ENCODE data around the gene AFF3. TPM values are rescaled to one million over a fixed set of nuclear protein-coding genes. Genes with fewer than 3 reads are reported as not detected.

The AFF3 gene
- total and polyA plus RNA-seq, 2 experiments from 2014 or later, result 12.0 to 12.8 TPM

DNA sequence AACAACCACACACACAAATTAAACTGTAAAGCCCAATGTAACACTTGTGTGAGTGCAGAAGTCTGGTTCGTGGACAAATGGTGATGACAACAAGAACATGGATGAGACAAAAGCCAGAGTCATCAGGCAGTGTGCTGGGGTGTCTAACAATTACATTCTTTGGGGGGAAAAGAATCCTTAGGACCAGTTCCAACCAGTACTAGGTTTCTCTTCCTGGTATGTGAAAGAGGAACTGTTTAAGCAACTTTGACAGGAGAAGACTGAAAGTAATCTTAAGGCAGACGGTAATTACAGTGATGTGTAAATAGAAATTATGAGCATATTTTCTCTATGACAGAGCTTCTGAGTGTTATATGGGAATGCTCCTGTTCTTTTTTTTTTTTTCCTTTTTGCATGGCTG, 133.4 kb downstream of the AFF3 start:
- Histone ChIP-seq H3K9me3 (ENCODE audit: low read depth) (no peaks in the 10 kb centered on the region), H3K27ac (no peak overlapping the region), H3K4me1 (ENCODE audit: low read depth) (peaks cover 33% of the 10 kb centered on the region), H3K27me3 (no peaks in the 10 kb centered on the region), H3K4me3 (no peak overlapping the region), H3K36me3 (no peaks in the 10 kb centered on the region)
- TF ChIP-seq CTCF (IDR thresholded peaks at IDR 0.05; ENCODE audit: low read depth, low read length), result no peak
- DNase-seq (ENCODE audit: low read depth in 1 of 2, low spot score in 1 of 2), result peak; percentile 7 to 28

GRCh38 chr2:100006516-100006915, 135.9 kb downstream of the AFF3 start:
- Histone ChIP-seq H3K27me3 (no peaks in the 10 kb centered on the region), H3K4me3 (no peak overlapping the region), H3K27ac (no peak overlapping the region), H3K4me1 (ENCODE audit: low read depth) (peaks cover 19% of the 10 kb centered on the region), H3K36me3 (no peaks in the 10 kb centered on the region), H3K9me3 (ENCODE audit: low read depth) (no peaks in the 10 kb centered on the region)
- no peak for DNase-seq (ENCODE audit: low read depth in 1 of 2, low spot score in 1 of 2)
- TF ChIP-seq CTCF (IDR thresholded peaks at IDR 0.05; ENCODE audit: low read depth, low read length), result no peak

DNA sequence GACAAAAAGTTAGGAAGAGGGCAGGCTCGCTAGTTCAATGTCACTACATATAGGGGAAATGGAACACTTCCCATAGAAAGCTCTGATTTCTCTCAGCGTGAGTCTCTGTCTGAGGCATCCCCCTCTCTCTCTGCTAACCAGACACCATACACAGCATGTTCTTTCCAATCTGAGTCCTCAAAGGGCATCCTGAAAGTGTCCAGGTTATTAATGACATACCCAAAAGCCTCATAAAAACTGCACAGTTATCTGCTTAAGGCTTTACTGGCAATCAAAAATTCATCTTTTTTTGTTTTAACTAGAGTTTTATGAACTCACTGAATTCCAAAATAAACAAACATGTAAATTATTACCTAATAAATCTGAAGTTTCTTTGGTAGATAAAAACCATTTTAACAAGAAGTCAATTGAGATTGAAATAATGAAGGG, 137.4 kb downstream of the AFF3 start:
- DNase-seq (ENCODE audit: low read depth in 1 of 2, low spot score in 1 of 2), result no peak
- Histone ChIP-seq H3K27ac (no peak overlapping the region), H3K4me3 (no peak overlapping the region), H3K36me3 (no peaks in the 10 kb centered on the region), H3K4me1 (ENCODE audit: low read depth) (peaks cover 11% of the 10 kb centered on the region), H3K27me3 (no peaks in the 10 kb centered on the region), H3K9me3 (ENCODE audit: low read depth) (no peaks in the 10 kb centered on the region)
- TF ChIP-seq CTCF (IDR thresholded peaks at IDR 0.05; ENCODE audit: low read depth, low read length), result no peak

DNA sequence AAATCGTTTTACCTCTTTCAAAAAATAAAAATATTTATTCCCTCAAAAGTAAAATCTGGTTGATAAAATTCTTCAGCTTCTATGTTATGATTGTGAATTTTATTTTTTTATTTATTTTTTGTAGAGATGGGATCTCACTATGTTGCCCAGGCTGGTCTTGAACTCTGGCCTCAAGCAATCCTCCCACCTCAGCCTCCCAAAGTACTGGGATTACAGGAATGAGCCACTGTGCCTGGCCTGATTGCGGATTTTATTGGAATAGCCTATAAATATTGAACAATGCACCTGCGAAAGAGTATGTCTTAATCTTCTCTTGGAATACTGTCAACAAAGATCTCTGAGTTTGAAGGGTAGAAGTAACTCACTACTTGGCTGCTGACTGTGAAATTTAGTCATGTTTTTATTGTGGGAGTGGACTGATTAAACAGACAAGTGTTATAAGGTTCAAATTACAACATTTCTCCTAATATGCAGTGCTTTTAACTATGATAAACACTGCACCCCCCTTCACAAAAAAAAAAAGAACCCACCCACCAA, 138.0 kb downstream of the AFF3 start:
- Histone ChIP-seq H3K4me3 (no peak overlapping the region), H3K9me3 (ENCODE audit: low read depth) (no peaks in the 10 kb centered on the region), H3K4me1 (ENCODE audit: low read depth) (peaks cover 11% of the 10 kb centered on the region), H3K36me3 (no peaks in the 10 kb centered on the region), H3K27ac (no peak overlapping the region), H3K27me3 (no peaks in the 10 kb centered on the region)
- DNase-seq (ENCODE audit: low read depth in 1 of 2, low spot score in 1 of 2), result no peak
- no peak for TF ChIP-seq CTCF (IDR thresholded peaks at IDR 0.05; ENCODE audit: low read depth, low read length)

DNA sequence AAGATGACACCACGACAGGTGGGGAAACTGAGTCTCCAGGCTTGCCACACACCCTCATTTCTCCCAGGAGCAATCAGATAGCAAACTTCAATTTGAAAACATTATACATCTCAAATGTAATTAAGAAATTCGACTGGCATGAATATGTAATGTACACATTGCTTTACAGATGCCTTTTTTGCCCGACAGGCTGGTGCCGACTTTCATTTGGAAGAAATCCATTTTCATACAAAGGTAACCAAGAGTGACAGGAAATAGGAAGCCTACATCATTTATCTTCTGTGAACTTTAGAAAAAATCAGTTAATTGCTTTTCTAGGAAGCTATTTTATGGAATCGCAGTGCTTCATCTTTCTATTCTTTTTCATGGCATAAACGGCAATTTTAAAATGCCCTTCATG, 140.3 kb downstream of the AFF3 start:
- no peaks in the 10 kb centered on the region for H3K27me3 ChIP-seq
- no peaks in the 10 kb centered on the region for H3K36me3 ChIP-seq
- H3K4me3 ChIP-seq, result no peak overlapping the region

More for the DNA sequence above, 140.3 kb downstream of the AFF3 start:
- H3K4me1 ChIP-seq (ENCODE audit: low read depth), result no peaks in the 10 kb centered on the region
- no peaks in the 10 kb centered on the region for H3K9me3 ChIP-seq (ENCODE audit: low read depth)
- DNase-seq (ENCODE audit: low read depth in 1 of 2, low spot score in 1 of 2), result no peak
- H3K27ac ChIP-seq, result no peak overlapping the region
- TF ChIP-seq CTCF (IDR thresholded peaks at IDR 0.05; ENCODE audit: low read depth, low read length), result no peak

Data from cardiac muscle cell (in vitro differentiated cells and primary cell).